Jurkat, Clone E6-1 (cell line): Measurements from ENCODE around the gene MRAP2.
A peak's percentile ranks its signal among the peaks of the same experiment; 100 is the strongest.
"Not testable (repeated sequence)": the region's sequence is repeated elsewhere in the genome, so short reads cannot be mapped to it uniquely, and the experiment has no call there.

ENCODE experiments used
- DNase-seq: peaks from one replicate; pipeline ENCODE4 v3.0.0-alpha.2; 2011; ENCODE audit warnings: low read depth, low spot score
- H3K4me3 ChIP-seq: 2 replicates; pipeline ENCODE4 v1.5.1; 2011; ENCODE audit warnings: mild to moderate bottlenecking, low read length, control low read depth, moderate library complexity

MRAP2 gene

DNA sequence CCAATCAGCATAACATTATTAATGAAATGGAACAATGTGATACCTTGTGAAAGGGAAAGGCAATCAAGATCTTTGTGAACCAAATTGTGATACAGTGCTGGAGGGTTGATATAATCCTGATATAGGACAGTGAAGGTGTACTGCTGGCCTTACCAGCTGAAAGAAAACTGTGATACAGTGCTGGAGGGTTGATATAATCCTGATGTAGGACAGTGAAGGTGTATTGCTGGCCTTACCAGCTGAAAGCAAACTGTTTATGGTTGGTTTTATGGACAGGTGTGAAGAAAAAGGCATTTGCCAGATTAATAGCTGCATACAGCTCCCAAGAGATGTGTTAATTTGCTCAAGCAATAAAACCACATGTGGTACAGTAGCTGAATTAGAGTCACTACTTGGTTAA lies 73.9 kb downstream of the MRAP2 start:
- no peak for DNase-seq

DNA sequence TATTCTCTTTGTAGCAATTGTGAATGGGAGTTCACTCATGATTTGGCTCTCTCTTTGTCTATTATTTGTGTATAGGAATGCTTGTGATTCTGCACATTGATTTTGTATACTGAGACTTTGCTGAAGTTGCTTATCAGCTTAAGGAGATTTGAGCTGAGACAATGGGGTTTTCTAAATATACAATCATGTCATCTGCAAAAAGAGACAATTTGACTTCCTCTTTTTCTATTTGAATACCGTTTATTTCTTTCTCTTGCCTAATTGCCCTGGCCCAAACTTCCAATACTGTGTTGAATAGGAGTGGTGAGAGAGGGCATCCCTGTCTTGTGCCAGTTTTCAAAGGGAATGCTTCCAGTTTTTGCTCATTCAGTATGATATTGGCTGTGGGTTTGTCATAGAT lies 77.8 kb downstream of the MRAP2 start:
- H3K4me3 ChIP-seq, DNase-seq: not testable (repeated sequence)

More for the DNA sequence above, 73.9 kb downstream of the MRAP2 start:
- H3K4me3 ChIP-seq: no peak overlapping the region

DNA sequence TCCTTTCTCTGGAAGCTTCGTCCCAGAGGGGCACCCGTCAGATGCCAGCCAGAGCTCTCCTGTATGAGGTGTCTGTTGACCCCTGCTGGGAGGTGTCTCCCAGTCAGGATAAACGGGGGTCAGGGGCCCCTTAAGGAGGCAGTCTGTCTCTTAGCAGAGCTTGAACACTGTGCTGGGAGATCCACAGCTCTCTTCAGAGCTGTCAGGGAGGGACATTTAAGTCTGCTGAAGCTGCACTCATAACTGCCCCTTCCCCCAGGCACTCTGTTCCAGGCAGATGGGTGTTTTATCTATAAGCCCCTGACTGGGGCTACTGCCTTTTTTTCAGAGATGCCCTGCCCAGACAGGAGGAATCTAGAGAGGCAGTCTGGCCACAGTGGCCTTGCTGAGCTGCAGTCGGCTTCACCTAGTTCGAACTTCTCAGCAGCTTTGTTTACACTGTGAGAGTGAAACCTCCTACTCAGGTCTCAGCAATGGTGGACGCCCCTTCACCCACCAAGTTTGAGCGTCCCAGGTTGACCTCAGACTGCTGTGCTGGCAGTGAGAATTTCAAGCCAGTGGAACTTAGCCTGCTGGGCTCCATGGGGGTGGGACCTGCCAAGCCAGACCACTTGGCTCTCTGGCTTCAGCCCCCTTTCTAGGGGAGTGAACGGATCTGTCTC lies 81.5 kb downstream of the MRAP2 start:
- not testable (repeated sequence) for DNase-seq, H3K4me3 ChIP-seq

DNA sequence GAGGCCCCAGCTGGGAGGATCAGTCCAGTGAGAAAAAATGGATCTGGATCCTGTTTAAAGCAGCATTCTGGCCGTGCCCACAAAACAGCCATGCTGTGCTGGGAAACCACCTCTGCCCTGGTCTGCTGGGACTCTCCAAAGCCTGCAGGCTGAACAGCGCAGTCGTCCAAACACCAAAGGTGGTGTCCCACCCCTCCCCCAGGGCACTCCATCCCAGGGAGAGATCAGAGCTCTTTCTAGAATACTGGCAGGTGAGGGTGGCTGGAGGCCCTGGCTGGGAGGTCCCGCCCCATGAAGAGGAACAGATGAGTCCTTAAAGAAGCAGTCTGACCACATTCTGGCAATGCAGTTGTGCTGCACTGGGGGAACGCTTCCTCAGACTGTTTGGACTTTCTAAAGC lies 84.6 kb downstream of the MRAP2 start:
- no peak for DNase-seq
- no peak overlapping the region for H3K4me3 ChIP-seq

DNA sequence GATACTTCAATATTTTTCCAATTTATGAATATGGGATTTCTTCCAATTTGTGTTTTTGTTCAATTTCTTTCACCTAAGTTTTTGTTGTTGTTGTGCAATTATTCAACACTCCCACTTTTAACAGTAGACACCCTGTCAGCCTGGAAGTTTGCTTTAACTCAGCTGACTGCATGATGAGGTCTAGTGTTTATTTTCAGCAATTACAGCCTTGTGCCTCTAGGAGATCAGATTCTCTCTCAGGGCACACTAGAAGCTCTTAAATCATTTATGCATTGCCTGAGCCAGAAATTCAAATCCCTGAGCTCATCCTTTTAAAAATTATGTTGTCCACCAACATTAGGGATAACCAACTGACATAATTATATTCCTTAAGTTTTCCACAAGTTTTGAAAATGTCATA lies 85.7 kb downstream of the MRAP2 start:
- H3K4me3 ChIP-seq: no peak overlapping the region
- DNase-seq: no peak

DNA sequence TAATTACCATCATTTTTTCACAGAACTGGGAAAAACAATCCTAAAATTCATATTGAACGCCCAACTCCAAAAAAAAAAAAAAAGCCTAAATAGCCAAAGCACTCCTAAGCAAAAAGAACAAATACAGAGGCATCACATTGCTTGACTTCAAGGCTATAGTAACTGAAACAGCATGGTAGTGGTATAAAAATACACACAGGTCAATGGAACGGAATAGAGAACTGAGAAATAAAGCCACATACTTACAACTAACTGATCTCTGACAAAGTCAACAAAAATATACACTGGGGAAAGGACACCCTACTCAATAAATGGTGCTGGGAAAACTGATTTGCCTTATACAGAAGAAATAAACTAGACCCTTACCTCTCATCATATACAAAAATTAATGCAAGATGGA lies 89.6 kb downstream of the MRAP2 start:
- DNase-seq: no peak
- no peak overlapping the region for H3K4me3 ChIP-seq

DNA sequence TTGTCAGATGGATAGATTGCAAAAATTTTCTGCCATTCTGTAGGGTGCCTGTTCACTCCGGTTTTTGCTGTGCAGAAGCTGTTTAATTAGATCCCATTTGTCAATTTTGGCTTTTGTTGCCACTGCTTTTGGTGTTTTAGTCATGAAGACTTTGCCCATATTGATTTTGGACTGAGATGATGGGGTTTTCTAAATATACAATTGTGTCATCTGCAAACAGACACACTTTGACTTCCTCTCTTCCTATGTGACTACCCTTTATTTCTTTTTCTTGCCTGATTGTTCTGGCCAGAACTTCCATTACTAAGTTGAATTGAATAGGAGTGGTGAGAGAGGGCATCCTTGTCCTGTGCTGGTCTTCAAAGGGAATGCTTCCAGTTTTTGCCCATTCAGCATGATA lies 96.0 kb downstream of the MRAP2 start:
- not testable (repeated sequence) for DNase-seq, H3K4me3 ChIP-seq

DNA sequence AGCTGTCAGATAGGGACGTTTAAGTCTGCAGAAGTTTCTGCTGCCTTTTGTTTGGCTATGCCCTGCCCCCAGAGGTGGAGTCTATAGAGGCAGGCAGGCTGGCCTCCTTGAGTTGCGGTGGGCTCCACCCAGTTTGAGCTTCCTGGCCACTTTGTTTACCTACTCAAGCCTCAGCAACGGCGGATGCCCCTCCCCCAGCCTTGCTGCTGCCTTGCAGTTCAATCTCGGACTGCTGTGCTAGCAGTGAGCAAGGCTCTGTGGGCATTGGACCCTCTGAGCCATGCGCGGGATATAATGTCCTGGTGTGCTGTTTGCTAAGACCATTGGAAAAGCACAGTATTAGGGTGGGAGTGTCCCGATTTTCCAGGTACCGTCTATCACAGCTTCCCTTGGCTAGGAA lies 99.8 kb downstream of the MRAP2 start:
- DNase-seq: peak; percentile 10
- H3K4me3 ChIP-seq: not testable (repeated sequence)

DNA sequence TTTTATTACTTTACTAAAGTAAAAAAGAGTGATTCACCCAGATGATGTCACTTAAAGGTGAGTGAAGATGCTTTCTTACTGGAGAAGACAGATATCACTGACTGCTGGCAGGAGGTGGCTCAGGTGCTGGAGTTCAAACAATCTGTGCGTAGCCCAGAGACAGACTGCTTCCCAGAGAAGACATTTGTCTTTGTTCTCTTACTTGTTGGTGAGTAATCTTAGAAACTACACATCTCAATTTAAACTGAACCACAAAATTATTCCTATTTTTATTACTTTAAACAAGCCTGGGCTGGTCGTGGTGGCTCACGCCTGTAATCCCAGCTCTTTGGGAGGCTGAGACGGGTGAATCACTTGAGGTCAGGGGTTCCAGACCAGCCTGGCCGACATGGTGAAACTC lies 101.7 kb downstream of the MRAP2 start:
- H3K4me3 ChIP-seq: no peak overlapping the region
- DNase-seq: no peak

DNA sequence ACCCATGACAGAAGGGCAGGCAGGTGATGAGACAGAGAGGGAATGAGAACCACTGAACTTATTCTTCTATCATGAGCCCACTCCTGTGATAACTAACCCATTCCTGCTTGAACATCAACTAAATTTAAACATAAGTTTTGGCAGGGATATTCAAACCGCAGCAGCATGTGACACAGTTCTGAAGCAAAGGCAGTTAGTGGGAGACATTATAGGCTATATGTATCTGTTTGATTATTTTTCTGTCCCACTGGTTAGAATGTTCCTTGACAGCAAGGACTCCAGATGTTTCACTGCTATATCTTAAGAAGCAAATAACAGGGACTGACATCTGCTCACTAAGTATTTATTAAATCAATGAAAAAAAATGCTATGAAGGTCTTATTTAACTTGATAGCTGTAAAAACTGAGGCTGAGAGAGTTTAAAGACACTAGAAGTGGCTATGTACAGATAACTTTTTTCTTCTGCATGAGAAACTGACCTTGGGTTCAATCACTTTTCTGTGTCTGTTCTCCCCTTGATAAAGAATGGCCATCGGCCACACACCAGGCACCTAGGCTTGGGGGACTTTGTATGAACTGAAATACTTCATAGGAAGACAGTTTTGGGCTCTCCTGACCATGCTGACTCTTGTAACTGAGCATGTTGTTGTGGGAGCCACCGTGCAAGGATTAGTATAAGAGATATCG lies 102.9 kb downstream of the MRAP2 start:
- H3K4me3 ChIP-seq: no peak overlapping the region
- DNase-seq: no peak

DNA sequence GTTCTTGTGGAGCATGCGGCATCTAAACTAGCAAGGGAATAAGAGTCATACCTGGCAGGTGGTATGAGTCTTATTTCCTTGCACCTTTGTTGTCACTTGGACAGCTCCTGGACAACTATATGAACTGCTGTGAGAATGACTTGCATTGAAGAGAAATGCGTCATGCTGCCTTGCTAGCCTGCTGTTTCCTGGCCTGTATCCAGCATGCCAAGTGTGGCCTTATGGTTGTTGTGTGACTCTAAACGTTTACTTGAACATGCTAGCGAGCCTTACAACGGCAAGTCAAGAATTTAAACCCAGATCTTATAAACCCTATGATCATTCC lies 103.4 kb downstream of the MRAP2 start:
- DNase-seq: no peak
- no peak overlapping the region for H3K4me3 ChIP-seq

DNA sequence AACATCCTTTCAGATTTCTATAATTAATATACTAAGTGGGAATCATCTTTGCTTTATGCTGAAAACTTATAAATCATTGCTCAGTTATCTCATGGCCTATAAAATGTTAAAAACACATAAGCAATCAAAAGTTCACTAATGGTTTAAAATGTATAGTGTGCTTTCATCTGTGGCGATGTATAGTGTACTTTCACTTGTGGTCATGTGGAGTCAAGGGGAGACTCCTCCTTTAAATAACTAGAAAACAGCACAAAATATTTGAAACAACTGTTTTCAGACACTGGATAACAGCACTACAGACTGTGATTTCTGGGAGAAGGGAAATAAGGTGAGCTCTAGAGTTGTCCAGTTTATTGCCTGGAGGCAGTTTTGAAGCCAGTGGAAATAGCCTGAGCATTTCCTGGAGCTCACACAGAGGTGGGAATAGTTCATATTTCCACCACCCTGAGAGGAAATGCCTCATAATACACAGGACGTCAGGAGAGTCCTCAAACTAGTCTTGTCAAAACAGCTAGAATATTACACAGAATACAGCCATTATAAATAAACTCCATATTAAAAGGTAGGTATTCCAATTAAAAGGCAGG lies 104.5 kb downstream of the MRAP2 start:
- no peak for DNase-seq
- no peak overlapping the region for H3K4me3 ChIP-seq

DNA sequence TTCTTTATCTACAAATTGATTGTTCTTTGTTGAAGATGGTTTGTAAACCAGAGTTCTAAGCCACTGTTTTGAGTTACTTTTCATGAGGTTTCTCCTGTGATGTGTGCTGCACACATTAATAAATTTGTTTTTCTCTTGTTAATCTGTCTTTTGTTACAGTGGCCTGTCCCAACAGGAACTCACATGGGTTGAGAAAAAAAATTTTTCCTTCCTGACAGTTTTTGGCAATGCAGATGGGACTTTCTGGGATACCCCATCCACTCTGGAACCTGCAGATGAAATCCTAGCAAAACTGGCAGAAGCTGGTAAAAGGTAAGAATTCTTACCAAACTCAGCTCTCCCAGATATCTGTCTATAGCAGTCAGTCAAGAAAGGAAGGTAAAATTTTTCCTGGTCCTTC lies 105.7 kb downstream of the MRAP2 start:
- no peak for DNase-seq
- no peak overlapping the region for H3K4me3 ChIP-seq
